K562 (cell line): ENCODE results near the gene UMAD1. TPM values are rescaled to one million over a fixed set of nuclear protein-coding genes. Genes with fewer than 3 reads are reported as not detected.

Source experiments
- ATAC-seq: fragments of 200-7000 bp; cut with Tn5 transposase; 3 replicates; pipeline ENCODE4 v1.9.1; 2020; ENCODE audit warnings: moderate library complexity
- BruUV-seq: library from RNA; stranded (reverse); fragments of 400-500 nt; replicated peaks from 2 replicates; lab custom pipeline; 2021; lab: Mats Ljungman, UMichigan
- CTCF ChIA-PET: fragments of 300-600 bp; formaldehyde crosslinking; extraction: SDS; loops from one replicate; lab custom pipeline; 2021; ENCODE audit warnings: low intra/inter-chr PET ratio; lab: Yijun Ruan, JAX
- POLR2A ChIA-PET: fragments of 300-600, 350-650 bp; sonication (Branson Sonifier 250); formaldehyde crosslinking; extraction: SDS; loops from one replicate; lab custom pipeline; 2021; ENCODE audit warnings: antibody characterized with exemption, inconsistent platforms; lab: Yijun Ruan, JAX
- DNase-seq, 4 experiments: peaks; one replicate each; pipeline versions ENCODE4 v3.0.0 to v3.0.0-alpha.2; 2011 to 2018; ENCODE audit warnings: low spot score in 3 of 4, mixed read lengths in 3 of 4; ENCODE audit errors: extremely low read depth in 1 of 4
- FAIRE-seq: peaks from 2 replicates; lab custom pipeline; 2011; peaks lifted over from hg19 to GRCh38; lab: Jason Lieb, UNC
- H2AFZ ChIP-seq: 2 replicates; pipeline ENCODE4 v1.6.0; 2011; ENCODE audit warnings: low read depth, low read length, control low read depth, inconsistent platforms
- H3K27ac ChIP-seq: fragments of 200-600 bp; 3 replicates; pipeline ENCODE4 v1.8.0; 2011; ENCODE audit warnings: low read depth, mild to moderate bottlenecking, control low read depth, inconsistent platforms, low read length, moderate library complexity, mixed read lengths; ENCODE audit errors: extremely low read depth
- H3K27me3 ChIP-seq, 2 experiments: fragments of 300-600 bp in 1 of 2; 2 replicates in 1 of 2; 3 replicates in 1 of 2; pipeline versions ENCODE4 v1.6.0 to v1.8.0; 2011; ENCODE audit warnings: inconsistent platforms in 2 of 2, low read length in 2 of 2, mild to moderate bottlenecking in 1 of 2, mixed read lengths in 1 of 2, moderate library complexity in 1 of 2; ENCODE audit not compliant: control insufficient read depth in 2 of 2, insufficient read depth in 2 of 2
- H3K36me3 ChIP-seq: fragments of 300-600 bp; 3 replicates; pipeline ENCODE4 v1.8.0; 2011; ENCODE audit warnings: mild to moderate bottlenecking, low read length, inconsistent platforms; ENCODE audit not compliant: control insufficient read depth, insufficient read depth
- H3K4me1 ChIP-seq, 2 experiments: fragments of 200-600 bp in 1 of 2; replicated peaks in 1 of 2; 2 replicates in 1 of 2; 3 replicates in 1 of 2; pipeline versions ENCODE4 v1.5.1 to v1.8.0; 2011; ENCODE audit warnings: inconsistent platforms in 2 of 2, low read length in 2 of 2, mild to moderate bottlenecking in 1 of 2, mixed read lengths in 1 of 2, moderate library complexity in 1 of 2; ENCODE audit not compliant: control insufficient read depth in 2 of 2, insufficient read depth in 2 of 2
- H3K4me2 ChIP-seq: 2 replicates; pipeline ENCODE4 v1.6.1; 2011; ENCODE audit warnings: low read length, control low read depth, inconsistent platforms, mixed read lengths; ENCODE audit not compliant: insufficient read depth
- H3K4me3 ChIP-seq: fragments of 200-600 bp; sonication (generic), shearing (Covaris generic); 2 replicates; pipeline ENCODE4 v1.5.1; 2016; ENCODE audit warnings: control low read depth, inconsistent platforms
- H3K79me2 ChIP-seq: fragments of 200-600 bp; 3 replicates; pipeline ENCODE4 v1.8.0; 2011; ENCODE audit warnings: low read length, inconsistent platforms; ENCODE audit not compliant: control insufficient read depth, insufficient read depth
- H3K9ac ChIP-seq, 2 experiments: 2 replicates each; pipeline versions ENCODE4 v1.6.0 to v1.6.1; 2011; ENCODE audit warnings: low read depth in 2 of 2, low read length in 2 of 2, control low read depth in 1 of 2, inconsistent platforms in 1 of 2, mild to moderate bottlenecking in 1 of 2, mixed read lengths in 1 of 2; ENCODE audit not compliant: insufficient read depth in 1 of 2
- H3K9me1 ChIP-seq: one replicate; pipeline ENCODE4 v1.6.0; 2011; ENCODE audit warnings: inconsistent platforms, mild to moderate bottlenecking, low read length, moderate library complexity; ENCODE audit not compliant: control insufficient read depth, insufficient read depth
- H3K9me3 ChIP-seq: replicated peaks from 2 replicates; pipeline ENCODE4 v1.5.1; 2011; ENCODE audit warnings: low read depth, low read length, inconsistent platforms; ENCODE audit not compliant: control insufficient read depth, insufficient read depth
- H4K20me1 ChIP-seq: replicated peaks from 2 replicates; pipeline ENCODE4 v1.6.1; 2011; ENCODE audit warnings: low read length, inconsistent platforms, mixed read lengths; ENCODE audit not compliant: control insufficient read depth, insufficient read depth
- ATF4 ChIP-seq: fragments of 450-650 bp; formaldehyde crosslinking; IDR thresholded peaks from 2 replicates; pipeline ENCODE4 v1.4.0; 2022; ENCODE audit warnings: mild to moderate bottlenecking, moderate library complexity
- CBFA2T3 ChIP-seq: fragments of 450-650 bp; IDR thresholded peaks from 2 replicates; pipeline ENCODE4 v1.6.1; 2017
- DPF2 ChIP-seq: fragments of 450-650 bp; IDR thresholded peaks from 2 replicates; pipeline ENCODE4 v1.6.1; 2016
- EGR1 ChIP-seq: fragments of 450-650 bp; conservative IDR thresholded peaks from 2 replicates; pipeline ENCODE4 v1.6.1; 2017; ENCODE audit warnings: mild to moderate bottlenecking
- FOXA3 ChIP-seq, 2 experiments: fragments of 450-650 bp in 1 of 2; sonication (generic) in 1 of 2; formaldehyde crosslinking; IDR thresholded peaks in 1 of 2; conservative IDR thresholded peaks in 1 of 2; 2 replicates each; pipeline versions ENCODE4 v1.4.0 to v1.8.0; 2020 to 2022; ENCODE audit warnings: mild to moderate bottlenecking in 2 of 2, missing genetic modification reagents in 1 of 2
- FOXK2 ChIP-seq, 2 experiments: fragments of 450-650 bp; IDR thresholded peaks in 1 of 2; conservative IDR thresholded peaks in 1 of 2; 2 replicates each; pipeline ENCODE4 v1.6.1; 2016; ENCODE audit warnings: low read depth in 2 of 2, mild to moderate bottlenecking in 1 of 2
- HDAC3 ChIP-seq: fragments of 450-650 bp; IDR thresholded peaks from 2 replicates; pipeline ENCODE4 v1.6.1; 2018; ENCODE audit warnings: borderline replicate concordance, mild to moderate bottlenecking, moderate library complexity; ENCODE audit not compliant: partially characterized antibody
- HES1 ChIP-seq: fragments of 450-650 bp; IDR thresholded peaks from 2 replicates; pipeline ENCODE4 v1.6.1; 2016; ENCODE audit warnings: low read depth, mild to moderate bottlenecking, moderate library complexity
- HNRNPLL ChIP-seq: fragments of 200-400 bp; formaldehyde crosslinking; IDR thresholded peaks from 2 replicates; pipeline ENCODE4 v1.6.1; 2017; ENCODE audit warnings: low read length, low read depth, mild to moderate bottlenecking; ENCODE audit not compliant: poor library complexity, severe bottlenecking
- JUND ChIP-seq, 2 experiments: IDR thresholded peaks; 2 replicates in 1 of 2; 3 replicates in 1 of 2; pipeline ENCODE4 v1.6.1; 2011; ENCODE audit warnings: borderline replicate concordance in 2 of 2, low read depth in 2 of 2, low read length in 2 of 2, improper control_type of control experiment in 1 of 2, missing biosample characterization in 1 of 2, missing genetic modification characterization in 1 of 2, missing genetic modification reagents in 1 of 2
- MBD2 ChIP-seq: sonication (generic); IDR thresholded peaks from 2 replicates; pipeline ENCODE4 v1.6.1; 2016; ENCODE audit warnings: low read depth, borderline replicate concordance
- SMARCA4 ChIP-seq: fragments of 450-650 bp; IDR thresholded peaks from 2 replicates; pipeline ENCODE4 v1.6.1; 2016
- SMARCC2 ChIP-seq: fragments of 450-650 bp; IDR thresholded peaks from 2 replicates; pipeline ENCODE4 v1.6.1; 2017; ENCODE audit warnings: antibody characterized with exemption, moderate library complexity, mild to moderate bottlenecking, low read depth
- STAT5A ChIP-seq: IDR thresholded peaks from 2 replicates; pipeline ENCODE4 v1.6.1; 2012; ENCODE audit warnings: low read length, inconsistent platforms, borderline replicate concordance
- TCF3 ChIP-seq: sonication (generic); formaldehyde crosslinking; IDR thresholded peaks from 2 replicates; pipeline ENCODE4 v1.4.0; 2020; ENCODE audit warnings: mild to moderate bottlenecking, missing genetic modification reagents
- ZNF551 ChIP-seq: fragments of 250-450 bp; sonication (Bioruptor Pico); IDR thresholded peaks from 2 replicates; pipeline ENCODE4 v1.5.0; 2021; ENCODE audit warnings: mild to moderate bottlenecking, moderate library complexity
- WGBS: fragments of 100-300 bp; shearing (Covaris generic); methylation state at CpG from one replicate; pipeline ENCODE4 v1.1.6; 2016; ENCODE audit warnings: low coverage, mixed read lengths; ENCODE audit not compliant: insufficient coverage; ENCODE audit errors: missing lambda C conversion rate; 5-methylcytosine and 5-hydroxymethylcytosine counted together
- in situ Hi-C: fragments of 300-500 bp; cut with MboI; formaldehyde crosslinking; loops from 4 replicates; pipeline ENCODE4 v1.15.0; 2018; ENCODE audit warnings: inconsistent platforms, mixed read lengths
- intact Hi-C: fragments of 100-400 bp; cut with micrococcal nuclease; formaldehyde crosslinking; loops from 2 replicates; pipeline ENCODE4 v1.14.2; 2022
- polyA plus RNA-seq, 8 experiments: library from polyadenylated mRNA; depleted of rRNA in 4 of 8; stranded (reverse) in 5 of 8; unstranded in 3 of 8; fragments of >200 nt; fragmentation: Nextera tagmentation in 2 of 8; fragmentation: Illumina TruSeq in 1 of 8; extraction: Ambion mirVana in 2 of 8; extraction: Trizol in 1 of 8; gene quantifications; 2 replicates each; pipeline versions ENCODE4 v1.2.1 to v1.2.3, GENCODE V29; 2011 to 2014; ENCODE audit warnings: inconsistent platforms in 1 of 8, missing spikeins in 1 of 8
- total RNA-seq, 7 experiments: library from RNA; depleted of rRNA in 6 of 7; stranded (reverse); fragments of >200 nt in 6 of 7; fragmentation: Illumina TruSeq in 2 of 7; extraction: Trizol in 2 of 7; gene quantifications; 2 replicates each; pipeline versions ENCODE4 v1.2.1 to v1.2.3, GENCODE V29; 2011 to 2021; ENCODE audit warnings: low replicate concordance in 1 of 7

The UMAD1 gene
- total and polyA plus RNA-seq, 9 of the 15 experiments (the other 6 are each of a cell fraction or from before 2014, with no cell fraction given), result 9.0 to 26.7 (median 13.3) TPM

- TF ChIP-seq HNRNPLL, result no peak
These were observed 26.4 kb upstream of the UMAD1 start (continued) for GRCh38 chr7:7614018-7614741.

- H3K27ac ChIP-seq, result peak overlapping the region; percentile 56; the same call in 2 of the 3 replicates
- no peaks in the 10 kb centered on the region for H3K9me1 ChIP-seq
- H3K9ac ChIP-seq, result peak overlapping the region in 1 of 2 experiments; percentile 2; a peak in 1 of 4 replicates
- POLR2A ChIA-PET, result no interaction called here
- CTCF ChIA-PET, result no interaction called here
- H3K4me3 ChIP-seq, result no peak overlapping the region
- 9% methylated on average over 3 of the region's 3 CpGs for WGBS
- ATAC-seq (peak; percentile 65), FAIRE-seq (peak; percentile 52), DNase-seq (peak in 2 of 4 experiments; percentile 18 to 67)
- no peaks in the 10 kb centered on the region for H4K20me1 ChIP-seq
- peaks cover 8 to 23% of the 10 kb centered on the region in 2 experiments; a peak in 4 of 5 replicates for H3K4me1 ChIP-seq
- BruUV-seq, result no TSS peak
- no peaks in the 10 kb centered on the region for H3K36me3 ChIP-seq
- peak overlapping the region; percentile 8; the same call in 1 of the 2 replicates for H3K4me2 ChIP-seq
- H3K79me2 ChIP-seq, result no peaks in the 10 kb centered on the region
- intact Hi-C loops, result no loop called here
- H3K9me3 ChIP-seq, result 0 out of 2 replicates have a peak, but pooled peaks cover 2% of the 10 kb centered on the region
- no peaks in the 10 kb centered on the region for H3K27me3 ChIP-seq
- H2AFZ ChIP-seq, result peak overlapping the region; percentile 72
- in situ Hi-C loops, result no loop called here
- TF ChIP-seq EGR1, result 0 out of 2 replicates have a peak, but pooled peaks have one; percentile 31
- peak; percentile 76 for TF ChIP-seq SMARCA4
- TF ChIP-seq ATF4 (CRISPR knock-in tag), result no peak
- TF ChIP-seq JUND (IDR thresholded peaks at IDR 0.05; ENCODE audit: borderline replicate concordance, low read depth, low read length), result peak; percentile 36; the same call in 1 of the 2 replicates
- no peak; the same call in 2 of the 3 replicates for TF ChIP-seq JUND (tag; IDR thresholded peaks at IDR 0.05; ENCODE audit: borderline replicate concordance, low read depth, low read length)
- TF ChIP-seq CBFA2T3, result peak; percentile 60
- peak in 1 of 2 experiments; percentile 34; a peak in 1 of 4 replicates for TF ChIP-seq FOXK2 (conservative IDR thresholded peaks at IDR 0.05 in 1 of 2, IDR thresholded peaks at IDR 0.05 in 1 of 2; ENCODE audit: low read depth in 2 of 2)
- TF ChIP-seq STAT5A, result peak; percentile 59; the same call in 1 of the 2 replicates
- TF ChIP-seq SMARCC2, result 0 out of 2 replicates have a peak, but pooled peaks have one; percentile 32
- no peak for TF ChIP-seq HES1
- 0 out of 2 replicates have a peak, but pooled peaks have one; percentile 7 for TF ChIP-seq MBD2
- peak; percentile 59 for TF ChIP-seq TCF3 (CRISPR knock-in tag)
- peak; percentile 27 for TF ChIP-seq HDAC3
- TF ChIP-seq ZNF551 (CRISPR knock-in tag), result no peak
- peak; percentile 48; the same call in 1 of the 2 replicates for TF ChIP-seq DPF2
- TF ChIP-seq FOXA3 (CRISPR knock-in tag; conservative IDR thresholded peaks at IDR 0.05 in 1 of 2, IDR thresholded peaks at IDR 0.05 in 1 of 2), result peak in 1 of 2 experiments; percentile 42; a peak in 2 of 4 replicates
These were observed 23.0 kb upstream of the UMAD1 start for GRCh38 chr7:7617550-7617949.
